Stimulated activated CD8-positive, alpha-beta memory T cell treated with anti-CD3 and anti-CD28 coated beads, Interleukin-4, amount 100 ng/mL, for 1 hour (primary cell): ENCODE results near the gene SLC16A4.
"Not testable (repeated sequence)": the region's sequence is repeated elsewhere in the genome, so short reads cannot be mapped to it uniquely, and the experiment has no call there.

Source experiments
- DNase-seq, 2 donors: peaks; one replicate each; pipeline ENCODE4 v3.0.0-alpha.2; 2020; ENCODE audit warnings: low read depth in 2 of 2, low spot score in 1 of 2

The SLC16A4 gene

DNA sequence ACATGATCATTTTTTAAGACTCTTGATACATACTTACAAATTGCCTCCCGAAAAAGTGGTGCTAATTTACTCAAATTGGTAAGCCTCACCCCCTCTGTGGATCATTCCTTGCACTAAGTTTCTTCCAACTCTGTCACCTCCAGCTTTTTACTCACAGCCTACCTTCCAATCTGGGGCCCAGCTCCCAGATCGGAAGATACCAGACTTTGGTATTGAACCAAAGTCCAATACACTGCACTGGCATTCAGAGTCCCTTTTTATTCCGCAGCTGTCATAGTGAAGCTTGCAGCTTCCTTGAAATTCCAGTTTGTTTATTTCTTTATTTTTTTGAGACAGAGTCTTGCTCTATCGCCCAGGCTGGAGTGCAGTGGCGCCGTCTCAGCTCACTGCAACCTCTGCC lies 18.5 kb upstream of the SLC16A4 start:
- no peak for DNase-seq

DNA sequence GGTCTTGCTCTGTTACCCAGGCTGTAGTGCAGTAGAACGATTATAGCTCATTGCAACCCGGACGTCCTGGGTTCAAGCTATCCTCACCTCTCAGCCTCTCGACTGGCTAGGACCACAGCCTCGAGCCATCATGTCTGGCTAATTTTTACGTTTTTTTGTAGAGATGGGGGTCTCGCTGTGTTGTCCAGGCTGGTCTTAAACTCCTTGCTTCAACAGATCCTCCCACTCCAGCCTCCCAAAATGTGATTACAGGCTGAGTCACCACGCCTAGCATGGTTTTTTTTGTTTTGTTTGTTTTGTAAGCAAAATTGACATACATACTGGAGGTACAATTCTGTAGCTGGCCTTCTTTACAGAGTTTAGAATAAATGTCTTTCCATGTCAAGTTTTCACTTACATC lies 17.7 kb upstream of the SLC16A4 start:
- DNase-seq = no peak

DNA sequence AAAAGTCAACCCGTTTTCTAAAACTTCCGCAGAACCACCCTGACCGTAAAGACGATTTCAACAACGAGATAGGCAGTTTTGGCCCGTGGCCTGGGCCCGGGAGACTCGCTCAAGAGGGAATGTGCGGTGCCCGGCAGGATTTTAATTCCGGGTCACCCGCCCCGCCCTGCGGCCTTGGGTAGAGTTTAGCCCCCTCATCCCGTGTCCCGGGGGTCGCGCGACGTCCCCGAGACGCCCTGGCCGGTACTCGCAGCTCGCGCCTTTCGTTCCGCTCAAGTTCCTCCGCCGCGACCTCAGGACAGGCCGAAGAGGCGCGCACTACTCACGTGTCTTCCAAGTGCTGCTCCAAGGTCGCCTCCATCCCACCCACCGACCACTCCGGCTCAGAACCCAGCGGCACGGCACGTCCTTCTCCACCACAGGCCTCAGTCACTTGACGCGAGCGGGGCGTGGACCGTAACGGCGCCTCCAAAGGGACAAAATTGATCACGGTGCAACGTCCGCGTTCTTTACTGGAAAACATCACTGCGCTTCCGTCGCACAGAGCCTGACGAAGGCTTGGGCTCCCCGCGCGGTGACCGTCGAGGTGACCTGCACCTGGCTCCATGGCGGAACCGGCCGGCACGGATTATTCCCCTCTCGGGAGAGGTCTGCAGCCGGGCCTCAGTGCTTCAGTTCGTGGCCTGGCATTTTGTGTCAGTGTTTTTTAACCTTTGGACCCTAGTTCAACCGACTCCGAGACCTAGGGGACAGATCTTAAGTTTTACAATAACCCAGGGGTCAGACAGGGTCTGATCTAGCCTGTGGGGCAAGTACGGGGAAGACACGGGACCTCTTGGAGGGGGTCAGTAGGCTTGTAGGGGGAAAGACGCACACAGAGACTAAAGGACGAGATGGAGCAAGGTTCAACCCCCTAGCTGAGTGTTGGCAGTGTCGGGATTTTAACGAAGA lies 16.7 kb upstream of the SLC16A4 start, which contains the start of gene LAMTOR5:
Gene LAMTOR5 (minus strand): TSS at position 435 of the 951 bp plus-strand sequence. CDS start 74 bp downstream, at position 361.
- peak; percentile 69 to 85 for DNase-seq

DNA sequence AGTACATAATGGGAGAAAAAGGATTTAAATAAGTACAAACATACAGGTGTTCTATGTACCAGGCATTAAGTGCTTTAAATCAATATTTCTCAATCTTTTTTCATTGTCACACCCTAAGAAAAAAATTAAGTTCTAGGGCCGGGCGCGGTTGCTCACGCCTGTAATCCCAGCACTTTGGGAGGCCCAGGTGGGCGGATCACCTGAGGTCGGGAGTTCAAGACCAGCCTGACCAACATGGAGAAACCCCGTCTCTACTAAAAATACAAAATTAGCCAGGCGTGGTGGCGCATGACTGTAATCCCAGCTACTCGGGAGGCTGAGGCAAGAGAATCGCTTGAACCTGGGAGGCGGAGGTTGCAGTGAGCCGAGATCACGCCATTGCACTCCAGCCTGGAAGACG lies 15.6 kb upstream of the SLC16A4 start:
- DNase-seq = not testable (repeated sequence)

DNA sequence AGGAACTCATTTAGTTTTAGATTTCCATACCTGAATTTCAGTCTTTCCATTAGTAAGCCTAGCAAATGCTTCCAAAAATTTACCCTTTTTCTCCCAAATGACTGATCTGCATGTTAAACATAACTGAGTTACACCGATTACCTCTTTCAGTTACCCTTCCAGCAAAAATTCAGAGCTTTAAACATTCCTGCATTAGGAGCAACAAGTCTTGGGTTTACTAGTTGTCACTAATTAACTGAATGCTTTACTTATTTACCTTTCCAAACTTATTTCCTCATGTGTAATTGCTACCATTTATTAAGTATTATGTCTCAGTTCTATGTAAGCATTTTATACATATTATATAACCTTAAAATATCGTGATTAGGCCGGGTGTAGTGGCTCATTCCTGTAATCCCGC lies 13.6 kb upstream of the SLC16A4 start:
- DNase-seq = no peak

DNA sequence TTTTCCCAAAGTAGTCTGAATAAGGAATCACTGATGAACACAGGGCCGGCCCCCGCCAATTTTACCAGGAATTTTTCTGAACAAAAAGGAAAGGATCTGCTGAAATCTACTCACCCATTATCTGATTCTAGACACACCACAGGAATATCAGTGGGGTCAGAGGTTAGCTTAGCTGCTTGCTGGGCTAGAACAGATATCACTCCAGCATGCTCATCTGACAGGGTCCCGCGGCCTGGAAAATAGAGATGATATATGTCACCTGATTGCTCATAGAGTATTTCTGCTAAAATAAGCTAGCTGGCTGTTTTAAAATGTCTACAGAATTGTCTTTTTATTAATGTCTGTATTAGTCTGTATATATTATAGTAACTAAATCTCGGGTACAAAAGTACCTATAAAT lies 13.0 kb upstream of the SLC16A4 start:
- no peak for DNase-seq

DNA sequence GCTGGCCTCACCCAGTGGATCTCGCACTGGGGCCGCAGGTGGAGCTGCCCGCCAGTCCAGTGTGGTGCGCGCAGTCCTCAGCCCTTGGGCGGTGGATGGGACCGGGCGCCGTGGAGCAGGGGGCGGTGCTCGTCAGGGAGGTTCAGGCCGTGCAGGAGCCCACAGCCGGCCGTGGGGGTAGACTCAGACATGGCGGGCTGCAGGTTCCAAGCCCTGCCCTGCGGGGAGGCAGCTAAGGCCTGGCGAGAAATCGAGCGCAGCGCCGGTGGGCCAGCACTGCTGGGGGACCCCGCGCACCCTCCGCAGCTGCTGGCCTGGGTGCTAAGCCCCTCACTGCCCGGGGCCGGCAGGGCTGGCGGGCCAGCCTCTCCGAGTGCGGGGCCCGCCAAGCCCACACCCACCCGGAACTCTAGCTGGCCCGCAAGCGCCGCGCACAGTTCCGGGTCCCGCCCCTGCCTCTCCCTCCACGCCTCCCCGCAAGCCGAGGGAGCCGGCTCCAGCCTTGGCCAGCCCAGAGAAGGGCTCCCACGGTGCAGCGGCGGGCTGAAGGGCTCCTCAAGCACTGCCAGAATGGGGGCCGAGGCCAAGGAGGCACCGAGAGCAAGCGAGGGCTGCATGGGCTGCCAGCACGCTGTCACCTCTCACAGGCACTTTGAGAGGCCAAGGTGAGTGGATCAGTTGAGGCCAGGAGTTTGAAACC lies 5.6 kb upstream of the SLC16A4 start:
- not testable (repeated sequence) for DNase-seq

DNA sequence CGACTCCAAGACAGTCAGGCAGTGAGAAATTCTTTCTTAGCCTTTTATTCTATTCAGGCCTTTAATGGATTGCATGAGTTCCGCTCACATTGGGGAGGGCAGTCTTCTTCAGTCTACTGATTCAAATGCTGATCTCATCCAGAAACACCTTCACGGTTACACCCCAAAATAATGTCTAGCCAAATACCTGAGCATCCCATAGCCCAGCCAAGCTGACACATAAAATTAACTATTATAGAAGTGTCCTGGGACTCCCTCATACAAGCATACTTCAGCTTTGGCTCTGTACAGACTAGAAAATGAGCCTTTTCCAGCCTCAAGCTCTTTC lies 3.6 kb upstream of the SLC16A4 start:
- no peak for DNase-seq

DNA sequence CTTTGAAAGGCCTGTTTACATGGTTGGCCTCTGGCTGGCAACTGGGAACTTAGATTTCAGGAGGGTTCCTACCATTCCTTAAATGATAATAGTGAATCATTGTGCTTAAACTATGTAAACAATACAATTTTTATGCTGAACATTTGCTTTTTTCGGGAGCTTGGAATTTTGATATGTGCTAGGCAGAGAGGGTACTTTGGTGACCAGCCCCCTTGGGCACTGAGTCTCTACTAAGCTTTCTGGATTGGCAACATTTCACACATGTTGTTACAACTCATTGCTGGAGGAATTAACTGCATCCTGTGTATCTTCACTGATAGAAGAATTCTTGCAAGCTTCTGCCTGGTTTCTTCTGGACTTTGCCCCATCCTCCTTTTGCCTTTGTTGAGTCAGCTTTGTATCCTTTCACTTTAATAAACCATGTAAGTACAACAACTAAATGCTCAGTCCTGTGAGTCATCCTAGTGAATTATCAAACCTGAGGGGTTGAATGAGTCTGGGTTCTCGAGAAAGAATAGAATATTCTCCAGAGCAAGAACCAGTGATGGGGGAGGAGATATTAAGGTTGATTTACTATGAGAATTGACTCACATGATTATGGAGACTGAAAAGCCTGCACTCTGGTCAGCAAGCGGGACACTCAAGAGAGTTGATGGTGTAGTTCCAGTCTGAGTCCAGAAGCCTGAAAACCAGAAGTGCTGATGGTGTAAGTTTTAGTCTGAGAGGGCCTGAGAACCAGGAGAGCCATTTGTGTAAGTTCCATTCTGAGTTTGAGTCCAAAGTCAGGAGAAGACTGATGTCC lies 3.1 kb upstream of the SLC16A4 start:
- no peak for DNase-seq

DNA sequence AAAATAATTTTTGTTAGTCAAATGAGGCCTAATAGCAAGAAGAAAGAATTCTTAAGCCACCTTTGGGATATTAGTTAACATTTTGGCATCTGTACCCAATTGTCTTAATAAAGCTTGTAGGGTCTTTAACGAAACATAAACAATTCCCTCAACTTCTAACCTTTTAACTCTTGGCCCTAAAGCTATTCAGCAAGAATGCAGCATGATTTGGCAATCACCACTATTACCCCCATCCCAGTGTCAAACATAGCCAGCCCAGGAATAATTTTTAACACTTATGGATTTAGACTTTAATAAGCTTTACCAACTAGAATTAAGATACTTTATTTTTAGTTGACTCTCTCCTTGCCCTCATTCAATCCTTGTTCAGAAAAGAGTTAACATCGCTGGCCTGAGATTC lies 2.5 kb upstream of the SLC16A4 start:
- DNase-seq = no peak

DNA sequence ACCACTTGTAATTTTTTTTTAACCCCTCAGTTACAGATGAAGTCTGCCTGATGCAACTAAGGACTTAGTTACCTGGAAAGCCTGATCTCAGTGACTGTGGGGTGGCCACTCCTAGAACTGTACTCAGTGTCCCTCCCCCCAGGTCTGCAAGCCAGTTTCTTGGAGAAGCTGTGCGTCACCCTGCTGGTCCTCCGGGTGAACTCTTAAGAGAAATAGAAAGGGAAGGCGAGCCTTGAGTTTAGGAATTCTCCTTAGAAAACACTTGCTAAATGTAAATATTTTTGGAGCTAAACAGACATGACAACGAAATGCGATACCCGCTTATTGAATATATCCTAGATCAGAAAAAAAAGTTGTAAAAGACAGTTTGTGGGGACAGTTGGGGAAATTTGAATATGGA lies 730 bp downstream of the SLC16A4 start:
- no peak for DNase-seq

DNA sequence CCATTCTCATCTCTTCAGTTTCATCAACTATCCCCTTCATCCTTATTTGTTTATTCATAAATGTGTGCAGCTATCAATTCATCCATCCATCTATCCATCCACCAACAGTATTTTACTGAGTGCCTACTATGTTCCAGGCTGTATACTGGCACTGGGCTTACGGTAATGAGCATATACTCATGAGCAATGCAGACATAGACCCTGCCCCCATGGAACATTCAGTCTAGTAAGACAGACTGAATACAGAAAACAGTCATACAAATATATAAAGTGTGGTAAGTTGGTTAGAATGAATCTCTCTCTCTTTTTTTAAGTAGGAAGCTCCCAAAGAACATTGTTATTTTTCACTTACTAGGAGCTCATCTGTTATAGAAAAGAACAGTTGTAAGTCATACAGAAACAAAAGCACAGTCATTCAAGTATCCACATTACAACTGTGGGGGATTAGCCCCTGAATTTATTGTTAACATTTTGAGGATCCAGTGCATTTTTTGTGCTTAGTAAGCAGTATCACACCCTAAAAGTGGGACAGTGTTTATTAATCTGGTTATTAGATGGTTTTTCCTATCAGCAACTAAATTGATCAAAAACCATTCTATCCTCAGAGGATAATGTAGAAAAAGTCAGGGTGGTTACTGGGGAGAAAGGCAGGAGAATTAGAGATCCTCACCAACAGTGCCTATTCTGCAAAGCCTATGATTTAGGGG lies 3.6 kb downstream of the SLC16A4 start:
- no peak for DNase-seq

DNA sequence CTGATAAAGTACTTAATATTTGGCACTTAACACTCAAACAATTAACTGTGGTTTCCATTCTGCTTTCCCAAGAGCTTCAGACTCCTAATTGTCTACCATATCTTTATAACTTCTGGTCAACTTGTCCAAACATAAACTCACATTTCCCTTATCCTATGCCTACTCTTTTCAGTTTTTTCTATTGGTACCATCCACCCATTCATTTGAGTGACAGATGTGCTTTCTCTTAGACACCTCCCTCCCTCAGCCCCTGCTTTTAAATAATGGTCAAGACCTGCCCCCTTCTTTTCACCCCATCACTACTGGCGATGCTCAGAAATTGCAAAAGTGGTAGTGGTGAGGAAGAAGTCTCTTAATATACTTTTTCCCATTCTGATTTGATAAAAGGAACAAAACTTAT lies 5.5 kb downstream of the SLC16A4 start:
- no peak for DNase-seq

DNA sequence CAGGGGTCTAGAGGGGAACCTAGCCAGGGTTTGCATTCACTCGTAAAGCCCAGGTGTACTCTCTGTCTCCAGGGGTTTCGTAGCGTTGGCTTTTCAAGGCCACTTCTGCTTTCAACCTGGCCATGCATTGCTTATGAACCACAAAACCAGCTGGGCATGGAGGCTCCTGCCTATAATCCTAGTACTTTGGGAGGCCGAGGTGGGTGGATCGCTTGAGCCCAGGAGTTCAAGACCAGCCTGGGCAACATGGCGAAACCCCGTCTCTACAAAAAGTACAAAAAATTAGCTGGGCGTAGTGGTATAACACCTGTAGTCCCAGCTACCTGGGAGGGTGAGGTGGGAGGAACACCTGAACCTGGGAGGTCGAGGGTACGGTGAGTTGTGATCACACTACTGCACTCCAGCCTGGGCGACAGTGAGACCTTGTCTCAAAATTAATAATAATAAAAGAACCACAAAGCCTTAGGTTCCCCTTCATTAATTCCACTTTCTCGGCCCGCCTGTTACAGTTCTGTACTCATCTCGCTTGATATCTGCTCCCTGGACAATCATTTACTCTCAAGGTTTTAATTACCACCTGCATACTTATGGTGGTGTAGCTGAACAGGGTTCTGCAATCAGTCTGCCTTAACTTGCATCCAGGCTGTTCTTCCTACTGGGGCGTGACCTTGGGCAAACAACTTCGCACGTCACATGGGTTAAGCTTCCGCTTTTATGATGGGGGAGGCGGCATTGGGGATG lies 6.1 kb downstream of the SLC16A4 start:
- no peak for DNase-seq

DNA sequence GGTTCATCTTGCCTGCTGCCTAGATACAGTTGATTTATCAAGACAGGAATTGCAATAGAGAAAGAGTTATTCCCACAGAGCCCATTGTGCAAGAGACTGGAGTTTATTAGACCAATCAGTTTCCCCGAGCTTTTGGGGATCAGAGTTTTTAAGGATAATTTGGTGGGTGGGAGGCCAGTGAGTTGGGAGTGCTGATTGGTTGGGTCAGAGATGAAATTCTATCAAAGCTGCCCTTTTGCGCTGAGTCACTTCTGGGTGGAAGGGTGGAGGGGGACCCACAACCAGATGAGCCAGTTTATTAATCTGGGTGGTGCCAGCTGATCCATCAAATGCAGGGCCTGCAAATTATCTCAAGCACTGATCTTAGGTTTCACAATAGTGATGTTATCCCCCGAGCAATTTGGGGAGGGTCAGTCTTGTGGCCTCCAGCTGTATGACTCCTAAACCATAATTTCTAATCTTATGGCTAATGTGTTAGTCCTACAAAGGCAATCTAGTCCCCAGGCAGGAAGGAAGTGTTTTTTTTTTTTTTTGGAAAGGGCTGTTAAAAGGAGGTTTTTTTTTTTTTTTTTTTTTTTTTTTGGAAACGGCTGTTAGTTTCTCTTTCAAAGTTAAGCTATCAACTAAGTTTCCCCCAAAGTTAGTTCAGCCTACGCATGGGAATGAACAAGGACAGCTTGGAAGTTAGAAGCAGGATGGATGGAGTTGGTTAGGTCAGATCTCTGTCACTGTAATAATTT lies 7.4 kb downstream of the SLC16A4 start:
- no peak for DNase-seq

DNA sequence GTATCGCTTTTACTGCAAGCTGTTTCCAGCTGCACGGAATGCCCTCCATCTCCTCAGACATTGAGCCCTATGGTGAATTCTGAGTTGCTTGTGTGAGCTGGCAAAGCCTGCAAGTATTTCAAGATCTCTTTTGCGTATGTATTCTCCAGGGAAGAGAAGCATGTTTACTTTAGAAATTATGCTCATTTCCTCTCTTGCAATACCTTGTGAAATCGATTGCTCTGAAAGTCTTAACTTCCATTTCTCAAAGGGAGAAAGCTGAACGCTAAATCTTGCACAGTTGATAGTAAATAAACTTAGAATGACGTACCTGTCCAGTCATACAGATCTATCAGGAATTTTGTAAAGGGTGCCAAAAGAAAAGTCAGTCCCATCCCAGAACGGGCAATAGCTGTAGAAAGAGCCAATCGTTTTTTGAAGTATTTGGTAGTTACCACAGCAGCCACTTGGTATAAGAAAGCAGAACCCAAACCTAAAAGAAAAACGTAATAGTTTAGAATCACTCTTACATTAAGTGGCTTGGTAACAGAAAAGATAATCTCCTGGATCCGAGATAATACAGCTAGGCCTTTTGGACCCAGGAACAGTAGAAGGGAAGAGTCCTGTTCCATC lies 10.0 kb downstream of the SLC16A4 start:
- DNase-seq = no peak

DNA sequence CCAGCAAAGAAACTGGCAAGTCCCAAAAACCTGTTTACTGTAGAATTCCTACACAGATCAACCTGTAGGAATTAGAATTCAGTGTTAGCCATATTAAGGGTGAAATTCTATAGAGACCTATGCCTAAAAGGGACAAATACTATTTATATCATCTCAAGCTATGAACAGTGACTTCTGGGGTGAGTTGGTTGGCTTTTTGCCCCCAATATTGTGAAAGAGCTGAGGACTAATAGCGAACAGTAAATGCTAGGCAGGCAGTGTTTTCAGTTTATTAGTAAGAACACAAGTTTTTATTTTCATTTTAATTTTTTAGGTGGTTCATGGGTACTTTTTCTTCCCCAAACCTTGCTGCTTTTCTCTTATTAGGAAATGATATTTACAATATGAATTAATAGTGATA lies 15.3 kb downstream of the SLC16A4 start:
- no peak for DNase-seq

DNA sequence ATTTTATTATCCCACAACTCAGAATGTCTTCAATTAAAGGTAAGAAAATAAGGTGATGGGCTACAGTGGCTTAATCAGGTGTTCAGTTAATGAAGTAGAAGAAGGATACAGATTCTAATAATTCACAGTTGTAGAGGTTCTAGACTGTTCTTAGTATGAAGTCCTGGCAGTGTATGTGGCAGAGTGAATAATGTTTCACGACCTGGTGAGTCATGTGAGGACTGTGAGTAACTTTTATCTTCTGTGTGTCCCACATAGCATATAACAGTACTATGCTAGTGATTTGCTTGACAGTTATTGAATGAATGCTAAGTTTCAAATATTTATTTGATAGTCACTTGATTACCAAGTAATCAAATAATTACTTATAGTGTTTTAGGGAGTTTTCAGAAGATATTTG lies 20.0 kb downstream of the SLC16A4 start:
- DNase-seq = no peak

DNA sequence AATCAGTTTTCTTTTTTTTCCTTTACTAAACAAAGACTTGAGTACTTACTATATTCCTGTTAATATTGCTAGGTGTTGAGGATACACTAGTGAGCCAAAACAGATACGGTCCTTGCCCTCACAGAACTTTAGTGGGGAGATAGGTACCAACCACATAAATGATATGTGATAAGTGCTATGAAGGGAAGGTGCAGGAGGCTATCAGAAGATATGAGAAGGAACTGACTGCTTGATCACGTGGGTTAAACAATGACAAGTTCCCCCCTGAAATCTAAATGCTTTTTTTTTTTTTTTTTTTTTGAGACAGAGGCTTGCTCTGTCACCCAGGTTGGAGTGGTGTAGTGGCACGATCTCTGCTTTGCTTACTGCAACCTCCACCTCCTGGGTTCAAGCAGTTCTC lies 26.6 kb downstream of the SLC16A4 start:
- DNase-seq = no peak
